H1 (cell line): ENCODE measurements around the gene STK33. TPM values are rescaled to one million over a fixed set of nuclear protein-coding genes. Genes with fewer than 3 reads are reported as not detected.

ENCODE experiments used
- CTCF ChIA-PET: fragments of 300-600 bp; sonication (Branson Sonifier 250); formaldehyde crosslinking; loops from one replicate; lab custom pipeline; 2021; ENCODE audit not compliant: partially characterized antibody; lab: Charles Lee
- POLR2A ChIA-PET: fragments of 300-600 bp; sonication (Branson Sonifier 250); formaldehyde crosslinking; loops from one replicate; lab custom pipeline; 2021; ENCODE audit warnings: inconsistent platforms; ENCODE audit not compliant: partially characterized antibody; lab: Charles Lee
- DNase-seq, 2 experiments: peaks; one replicate each; pipeline versions ENCODE4 v3.0.0 to v3.0.0-alpha.2; 2010 to 2022; ENCODE audit warnings: low spot score in 2 of 2, low read depth in 1 of 2, mixed read lengths in 1 of 2
- FAIRE-seq: peaks from 2 replicates; lab custom pipeline; 2011; peaks lifted over from hg19 to GRCh38; lab: Jason Lieb, UNC
- H2AFZ ChIP-seq: 2 replicates; pipeline ENCODE4 v1.8.1; 2012; ENCODE audit warnings: low read length, inconsistent platforms
- H2AK5ac ChIP-seq: 2 replicates; pipeline ENCODE4 v1.6.1; 2013; ENCODE audit warnings: low read depth, low read length
- H2BK120ac ChIP-seq: replicated peaks from 2 replicates; pipeline ENCODE3; 2013; ENCODE audit warnings: low read depth, low read length, inconsistent platforms
- H2BK12ac ChIP-seq: 2 replicates; pipeline ENCODE4 v1.6.1; 2013; ENCODE audit warnings: low read depth, low read length
- H2BK15ac ChIP-seq: 2 replicates; pipeline ENCODE4 v1.6.1; 2013; ENCODE audit warnings: low read length
- H2BK20ac ChIP-seq: 2 replicates; pipeline ENCODE4 v1.6.1; 2013; ENCODE audit warnings: low read length
- H2BK5ac ChIP-seq: 2 replicates; pipeline ENCODE4 v1.6.1; 2013; ENCODE audit warnings: low read depth, low read length
- H3K14ac ChIP-seq: 2 replicates; pipeline ENCODE4 v1.6.1; 2013; ENCODE audit warnings: inconsistent platforms; ENCODE audit not compliant: insufficient read length
- H3K18ac ChIP-seq: 2 replicates; pipeline ENCODE4 v1.6.1; 2013; ENCODE audit warnings: low read length; ENCODE audit errors: extremely low read depth
- H3K23ac ChIP-seq: 2 replicates; pipeline ENCODE4 v1.6.1; 2013; ENCODE audit warnings: inconsistent platforms; ENCODE audit not compliant: insufficient read length
- H3K23me2 ChIP-seq: 2 replicates; pipeline ENCODE4 v1.6.1; 2013; ENCODE audit warnings: low read depth, low read length
- H3K27ac ChIP-seq: 2 replicates; pipeline ENCODE4 v1.6.1; 2011; ENCODE audit warnings: low read depth, low read length, inconsistent platforms
- H3K27me3 ChIP-seq, 4 experiments: replicated peaks in 1 of 4; 1 replicate in 1 of 4; 2 replicates in 3 of 4; pipeline versions ENCODE4 v1.6.1 to v1.8.1; 2011 to 2013; ENCODE audit warnings: low read length in 3 of 4, mild to moderate bottlenecking in 3 of 4, inconsistent platforms in 2 of 4, mixed read lengths in 2 of 4, moderate library complexity in 1 of 4; ENCODE audit not compliant: control insufficient read depth in 3 of 4, insufficient read depth in 3 of 4; ENCODE audit errors: extremely low read depth in 1 of 4
- H3K36me3 ChIP-seq, 4 experiments: 2 replicates each; pipeline versions ENCODE4 v1.6.1 to v1.8.1; 2011 to 2013; ENCODE audit warnings: mild to moderate bottlenecking in 4 of 4, low read length in 3 of 4, moderate library complexity in 2 of 4, control low read depth in 1 of 4, inconsistent platforms in 1 of 4; ENCODE audit not compliant: insufficient read depth in 4 of 4, control insufficient read depth in 2 of 4
- H3K4ac ChIP-seq: replicated peaks from 2 replicates; pipeline ENCODE3; 2013; ENCODE audit warnings: low read length, low read depth, mixed read lengths, inconsistent platforms; ENCODE audit not compliant: insufficient read length
- H3K4me1 ChIP-seq, 4 experiments: replicated peaks in 1 of 4; 1 replicate in 1 of 4; 2 replicates in 3 of 4; pipeline versions ENCODE4 v1.6.1 to v1.8.1; 2011 to 2013; ENCODE audit warnings: low read length in 3 of 4, inconsistent platforms in 2 of 4, mixed read lengths in 1 of 4; ENCODE audit not compliant: insufficient read depth in 4 of 4, control insufficient read depth in 3 of 4
- H3K4me2 ChIP-seq, 2 experiments: 2 replicates each; pipeline versions ENCODE4 v1.6.1 to v1.8.1; 2011 to 2013; ENCODE audit warnings: low read depth in 2 of 2, low read length in 2 of 2, control low read depth in 1 of 2, inconsistent platforms in 1 of 2, mild to moderate bottlenecking in 1 of 2; ENCODE audit not compliant: insufficient read depth in 1 of 2
- H3K4me3 ChIP-seq, 4 experiments: fragments of 200-600, 300-600 bp in 1 of 4; sonication (generic), shearing (Covaris generic), sonication (Bioruptor Twin) in 1 of 4; 2 replicates each; pipeline versions ENCODE4 v1.5.1 to v1.8.1; 2011 to 2016; ENCODE audit warnings: low read length in 4 of 4, low read depth in 3 of 4, control low read depth in 2 of 4, inconsistent platforms in 2 of 4, mild to moderate bottlenecking in 2 of 4, mixed read lengths in 1 of 4, moderate library complexity in 1 of 4; ENCODE audit not compliant: insufficient read depth in 2 of 4; ENCODE audit errors: extremely low read depth in 1 of 4
- H3K56ac ChIP-seq: replicated peaks from 2 replicates; pipeline ENCODE3; 2013; ENCODE audit warnings: low read depth, mild to moderate bottlenecking, mixed read lengths, low read length, inconsistent platforms; ENCODE audit not compliant: insufficient read length
- H3K79me1 ChIP-seq: 2 replicates; pipeline ENCODE4 v1.6.1; 2013; ENCODE audit warnings: low read depth, low read length, control low read depth
- H3K79me2 ChIP-seq, 2 experiments: 2 replicates each; pipeline versions ENCODE4 v1.6.1 to v1.8.1; 2012 to 2013; ENCODE audit warnings: low read length in 2 of 2, mild to moderate bottlenecking in 2 of 2, inconsistent platforms in 1 of 2; ENCODE audit not compliant: insufficient read depth in 2 of 2, control insufficient read depth in 1 of 2
- H3K9ac ChIP-seq, 4 experiments: replicated peaks in 1 of 4; 1 replicate in 1 of 4; 2 replicates in 3 of 4; pipeline versions ENCODE4 v1.6.1 to v1.8.1; 2011 to 2013; ENCODE audit warnings: low read depth in 3 of 4, low read length in 3 of 4, control low read depth in 2 of 4, mild to moderate bottlenecking in 2 of 4, moderate library complexity in 2 of 4, inconsistent platforms in 1 of 4; ENCODE audit errors: extremely low read depth in 1 of 4
- H3K9me3 ChIP-seq, 2 experiments: 2 replicates each; pipeline versions ENCODE4 v1.6.1 to v1.8.1; 2012 to 2013; ENCODE audit warnings: mild to moderate bottlenecking in 2 of 2, moderate library complexity in 2 of 2, control low read depth in 1 of 2, inconsistent platforms in 1 of 2, low read depth in 1 of 2, low read length in 1 of 2, mixed read lengths in 1 of 2; ENCODE audit not compliant: insufficient read depth in 2 of 2
- H4K20me1 ChIP-seq, 2 experiments: replicated peaks in 1 of 2; 2 replicates each; pipeline versions ENCODE3 to v1.8.1; 2011 to 2013; ENCODE audit warnings: inconsistent platforms in 2 of 2, low read length in 2 of 2, mild to moderate bottlenecking in 1 of 2; ENCODE audit not compliant: insufficient read depth in 2 of 2, control insufficient read depth in 1 of 2
- H4K5ac ChIP-seq: 2 replicates; pipeline ENCODE4 v1.6.1; 2013; ENCODE audit warnings: low read length, low read depth, mixed read lengths, inconsistent platforms; ENCODE audit not compliant: insufficient read length
- H4K8ac ChIP-seq: 2 replicates; pipeline ENCODE4 v1.8.0; 2013; ENCODE audit warnings: mild to moderate bottlenecking, moderate library complexity, low read length, inconsistent platforms; ENCODE audit not compliant: insufficient read depth; ENCODE audit errors: extremely low read depth
- H4K91ac ChIP-seq: replicated peaks from 2 replicates; pipeline ENCODE3; 2013; ENCODE audit warnings: low read length, mixed read lengths, inconsistent platforms; ENCODE audit not compliant: insufficient read length
- BCL11A ChIP-seq, 2 experiments: IDR thresholded peaks; one replicate each; pipeline ENCODE4 v1.6.1; 2011; ENCODE audit warnings: low read depth in 2 of 2, low read length in 2 of 2, mild to moderate bottlenecking in 2 of 2
- FOSL1 ChIP-seq: IDR thresholded peaks from 2 replicates; pipeline ENCODE4 v1.6.1; 2011; ENCODE audit warnings: mild to moderate bottlenecking, low read depth, low read length, moderate library complexity; ENCODE audit not compliant: insufficient read depth
- HDAC2 ChIP-seq, 2 experiments: fragments of 300-600 bp in 1 of 2; sonication (generic) in 1 of 2; IDR thresholded peaks; 2 replicates each; pipeline ENCODE4 v1.6.1; 2011 to 2012; ENCODE audit warnings: low read depth in 2 of 2, low read length in 2 of 2, mild to moderate bottlenecking in 2 of 2, moderate library complexity in 2 of 2, borderline replicate concordance in 1 of 2, inconsistent platforms in 1 of 2
- JUN ChIP-seq: IDR thresholded peaks from 2 replicates; pipeline ENCODE4 v1.6.1; 2011; ENCODE audit warnings: low read depth, mild to moderate bottlenecking, improper control_type of control experiment, low read length
- KDM5A ChIP-seq: fragments of 200-600 bp; IDR thresholded peaks from 2 replicates; pipeline ENCODE4 v1.7.1; 2012; ENCODE audit warnings: mild to moderate bottlenecking, low read length, inconsistent platforms, mixed read lengths
- POLR2A ChIP-seq, 2 experiments: IDR thresholded peaks; 1 replicate in 1 of 2; 2 replicates in 1 of 2; pipeline ENCODE4 v1.6.1; 2011; ENCODE audit warnings: low read depth in 2 of 2, low read length in 2 of 2, mild to moderate bottlenecking in 2 of 2; ENCODE audit errors: control extremely low read depth in 1 of 2
- POLR2AphosphoS5 ChIP-seq: IDR thresholded peaks from 2 replicates; pipeline ENCODE4 v1.6.1; 2011; ENCODE audit warnings: low read depth, low read length
- RFX5 ChIP-seq: IDR thresholded peaks from 2 replicates; pipeline ENCODE4 v1.6.1; 2011; ENCODE audit warnings: low read depth, low read length, improper control_type of control experiment, borderline replicate concordance
- SAP30 ChIP-seq: fragments of 300-600 bp; sonication (generic); IDR thresholded peaks from 2 replicates; pipeline ENCODE4 v1.7.1; 2012; ENCODE audit warnings: low read length, moderate library complexity, mild to moderate bottlenecking, inconsistent platforms; ENCODE audit not compliant: insufficient read depth, insufficient replicate concordance
- SIN3A ChIP-seq, 2 experiments: IDR thresholded peaks in 1 of 2; conservative IDR thresholded peaks in 1 of 2; 2 replicates each; pipeline ENCODE4 v1.6.1; 2011 to 2012; ENCODE audit warnings: low read length in 2 of 2, improper control_type of control experiment in 1 of 2, low read depth in 1 of 2, mild to moderate bottlenecking in 1 of 2
- SP2 ChIP-seq: IDR thresholded peaks from 2 replicates; pipeline ENCODE4 v1.6.1; 2012; ENCODE audit warnings: mild to moderate bottlenecking, low read length, inconsistent platforms
- SUZ12 ChIP-seq: fragments of 200-600 bp; sonication (generic); IDR thresholded peaks from 2 replicates; pipeline ENCODE4 v1.6.1; 2012; ENCODE audit warnings: mild to moderate bottlenecking, inconsistent platforms, low read length, moderate library complexity, mixed read lengths
- TAF1 ChIP-seq: IDR thresholded peaks from 2 replicates; pipeline ENCODE4 v1.6.1; 2011; ENCODE audit warnings: mild to moderate bottlenecking, low read depth, low read length
- TBP ChIP-seq: IDR thresholded peaks from 2 replicates; pipeline ENCODE4 v1.6.1; 2011; ENCODE audit warnings: low read depth, low read length, improper control_type of control experiment
- TEAD4 ChIP-seq: IDR thresholded peaks from 2 replicates; pipeline ENCODE4 v1.6.1; 2012; ENCODE audit warnings: low read depth, low read length, inconsistent platforms, mixed read lengths
- WGBS, 2 experiments: shearing (Covaris generic) in 1 of 2; methylation state at CpG; one replicate each; pipeline versions ENCODE4 v1.1.6 to v1.1.7; 2013 to 2015; ENCODE audit warnings: low lambda C conversion rate in 2 of 2, mixed read lengths in 2 of 2, inconsistent platforms in 1 of 2, low coverage in 1 of 2, missing lambda C conversion rate in 1 of 2; ENCODE audit not compliant: insufficient replicate concordance in 2 of 2, insufficient coverage in 1 of 2, insufficient read length in 1 of 2; ENCODE audit errors: extremely low coverage in 1 of 2, missing lambda C conversion rate in 1 of 2; 5-methylcytosine and 5-hydroxymethylcytosine counted together
- polyA plus RNA-seq, 7 experiments: library from polyadenylated mRNA; depleted of rRNA in 3 of 7; stranded (reverse) in 5 of 7; unstranded in 2 of 7; fragments of >200 nt in 5 of 7; fragments of 200-250 nt in 2 of 7; gene quantifications; 1 replicate in 5 of 7; 2 replicates in 1 of 7; 4 replicates in 1 of 7; pipeline versions ENCODE4 v1.2.1 to v1.2.3, GENCODE V29; 2011 to 2013; ENCODE audit warnings: missing spikeins in 2 of 7, mixed read lengths in 2 of 7
- total RNA-seq: library from RNA; stranded (reverse); fragmentation: NEBNext Ultra II Directional; extraction: Animal tissue kit (Norgen Biotek cat#: 25700); gene quantifications from 2 replicates; pipeline ENCODE4 v1.2.1, GENCODE V29; 2021

Gene STK33
- total and polyA plus RNA-seq, 2 of the 8 experiments (the other 6 are each of a cell fraction or from before 2014, with no cell fraction given), result 8.8 to 25.1 TPM

DNA sequence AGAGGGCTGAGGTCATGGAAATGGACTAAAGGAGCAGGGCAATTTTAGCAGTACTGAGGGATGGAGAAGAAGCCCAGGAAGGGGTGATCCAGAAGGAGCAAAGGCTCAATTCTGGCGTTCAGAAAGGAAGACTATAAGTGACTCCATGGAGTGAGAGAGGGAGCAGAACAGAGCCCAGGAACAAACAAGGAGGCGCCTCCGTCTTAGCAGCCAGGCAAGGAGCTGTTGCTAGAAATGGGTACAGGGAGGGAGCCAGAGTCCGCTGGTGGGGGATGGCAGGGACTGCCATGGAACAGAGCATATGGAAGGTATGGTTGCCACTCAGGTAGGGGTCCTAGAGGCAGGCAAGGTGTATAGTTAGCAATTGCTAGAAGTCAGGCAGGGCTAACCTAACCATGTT is 20.5 kb upstream of the STK33 start:
- POLR2A ChIA-PET, result interaction anchor here (1.2 kb wide), 1 partner anchor 68 kb away, joined by 3 read pairs; the partner anchor contains the start of genes RPL27A and TRIM66
- no peak overlapping the region for H4K91ac ChIP-seq
- 90% methylated on average over 4 of the region's 4 CpGs; no CpG with 5 or more reads in 1 of the 2 experiments for WGBS, 2 experiments
- TF ChIP-seq SP2 (no peak), POLR2AphosphoS5 (no peak), FOSL1 (no peak), TBP (no peak), RFX5 (no peak), TAF1 (no peak), SUZ12 (no peak), TEAD4 (no peak), SAP30 (no peak), POLR2A (IDR thresholded peaks at IDR 0.05; ENCODE audit: control extremely low read depth in 1 of 2, low read depth in 2 of 2, low read length in 2 of 2) (no peak), JUN (no peak), KDM5A (no peak), BCL11A (IDR thresholded peaks at IDR 0.05; ENCODE audit: low read depth in 2 of 2, low read length in 2 of 2) (no peak), HDAC2 (IDR thresholded peaks at IDR 0.05; ENCODE audit: borderline replicate concordance in 1 of 2, low read depth in 2 of 2, low read length in 2 of 2) (no peak), SIN3A (conservative IDR thresholded peaks at IDR 0.05 in 1 of 2, IDR thresholded peaks at IDR 0.05 in 1 of 2; ENCODE audit: low read depth in 1 of 2, low read length in 2 of 2) (no peak)

More for the DNA sequence above, 20.5 kb upstream of the STK33 start:
- H2BK120ac ChIP-seq, result no peak overlapping the region
- H3K4me1 ChIP-seq, result no peaks in the 10 kb centered on the region
- H4K5ac ChIP-seq, result no peak overlapping the region
- H2AK5ac ChIP-seq, result no peak overlapping the region
- no peak overlapping the region for H3K4me3 ChIP-seq
- no peaks in the 10 kb centered on the region for H3K9me3 ChIP-seq
- no peak overlapping the region for H3K4me2 ChIP-seq
- no peak overlapping the region for H2BK12ac ChIP-seq
- H4K8ac ChIP-seq, result no peak overlapping the region
- H3K79me1 ChIP-seq, result no peaks in the 10 kb centered on the region
- no peak overlapping the region for H2BK5ac ChIP-seq
- H3K56ac ChIP-seq, result no peak overlapping the region
- no peak overlapping the region for H3K23ac ChIP-seq
- H3K9ac ChIP-seq, result no peak overlapping the region
- FAIRE-seq (no peak), DNase-seq (no peak)
- no peaks in the 10 kb centered on the region for H3K27me3 ChIP-seq
- H4K20me1 ChIP-seq, result no peaks in the 10 kb centered on the region
- no peaks in the 10 kb centered on the region for H3K79me2 ChIP-seq
- no peak overlapping the region for H3K18ac ChIP-seq
- peaks cover 0 to 5% (median 0%) of the 10 kb centered on the region in 4 experiments; a peak in 1 of 8 replicates for H3K36me3 ChIP-seq
- CTCF ChIA-PET, result interaction anchor here (0.6 to 1.6 kb wide), 2 partner anchors 12 to 434 kb away, joined by 3 read pairs; no protein-coding TSS in a partner anchor
- no peak overlapping the region for H3K14ac ChIP-seq
- H3K23me2 ChIP-seq, result no peaks in the 10 kb centered on the region
- no peak overlapping the region for H2BK20ac ChIP-seq
- H3K4ac ChIP-seq, result no peak overlapping the region
- no peak overlapping the region for H2AFZ ChIP-seq
- H3K27ac ChIP-seq, result no peak overlapping the region
- no peak overlapping the region for H2BK15ac ChIP-seq
